T-helper 17 cell (primary cell): ENCODE measurements around the gene FNDC1. TPM values are rescaled to one million over a fixed set of nuclear protein-coding genes. Genes with fewer than 3 reads are reported as not detected.
"Not testable (repeated sequence)": the region's sequence is repeated elsewhere in the genome, so short reads cannot be mapped to it uniquely, and the experiment has no call there.

Source experiments
- ATAC-seq: fragments of 150-1000 bp; cut with Tn5 transposase; 2 replicates; pipeline ENCODE4 v1.10.0; 2021; ENCODE audit warnings: mild to moderate bottlenecking, moderate library complexity
- DNase-seq, 3 donors: peaks; one replicate each; pipeline versions ENCODE4 v3.0.0 to v3.0.0-alpha.2; 2020 to 2021
- H3K9me3 ChIP-seq: one replicate; pipeline ENCODE4 v1.7.0; 2013; ENCODE audit warnings: low read length, mild to moderate bottlenecking; ENCODE audit not compliant: control insufficient read depth, poor library complexity, severe bottlenecking
- H3K27ac Mint-ChIP-seq: one replicate; pipeline ENCODE4 v1.8.0; 2022; ENCODE audit warnings: mild to moderate bottlenecking, moderate library complexity, mixed read lengths
- H3K27me3 Mint-ChIP-seq: one replicate; pipeline ENCODE4 v1.8.0; 2022; ENCODE audit warnings: mixed read lengths
- H3K36me3 Mint-ChIP-seq: one replicate; pipeline ENCODE4 v1.8.0; 2022; ENCODE audit warnings: low read depth, mixed read lengths
- H3K4me1 Mint-ChIP-seq: one replicate; pipeline ENCODE4 v1.8.0; 2022; ENCODE audit warnings: mild to moderate bottlenecking, mixed read lengths
- H3K4me3 Mint-ChIP-seq: one replicate; pipeline ENCODE4 v1.8.0; 2022; ENCODE audit warnings: mild to moderate bottlenecking, moderate library complexity, mixed read lengths
- total RNA-seq, 4 donors: library from RNA in 2 of 4; stranded (reverse) in 2 of 4; gene quantifications; one replicate each; pipeline ENCODE4 v1.2.3 and lab custom pipeline; 2022 to 2026

Gene FNDC1
- total RNA-seq, 2 donors from 2014 or later, result not detected

GRCh38 chr6:159257846-159258245, 88.6 kb downstream of the FNDC1 start:
- no peaks in the 10 kb centered on the region for H3K4me1 Mint-ChIP-seq
- H3K36me3 Mint-ChIP-seq, result no peaks in the 10 kb centered on the region
- H3K27me3 Mint-ChIP-seq, result peaks cover 22% of the 10 kb centered on the region
- no peak overlapping the region for H3K27ac Mint-ChIP-seq
- H3K9me3 ChIP-seq, result no peaks in the 10 kb centered on the region
- no peak overlapping the region for H3K4me3 Mint-ChIP-seq
- DNase-seq (no peak), ATAC-seq (no peak)

GRCh38 chr6:159259441-159260125, 90.4 kb downstream of the FNDC1 start:
- H3K9me3 ChIP-seq, result no peaks in the 10 kb centered on the region
- H3K27ac Mint-ChIP-seq, result no peak overlapping the region
- ATAC-seq, result no peak
- no peaks in the 10 kb centered on the region for H3K36me3 Mint-ChIP-seq
- H3K4me1 Mint-ChIP-seq, result no peaks in the 10 kb centered on the region
- peaks cover 25% of the 10 kb centered on the region for H3K27me3 Mint-ChIP-seq
- no peak overlapping the region for H3K4me3 Mint-ChIP-seq
- no peak for DNase-seq

- Mint-ChIP-seq H3K4me1 (no peaks in the 10 kb centered on the region), H3K27ac (no peak overlapping the region), H3K36me3 (no peaks in the 10 kb centered on the region), H3K4me3 (no peak overlapping the region), H3K27me3 (peaks cover 25% of the 10 kb centered on the region)
- ATAC-seq (no peak), DNase-seq (no peak)
- H3K9me3 ChIP-seq, result no peaks in the 10 kb centered on the region
Measured at GRCh38 chr6:159260208-159260607, 91.0 kb downstream of the FNDC1 start.

GRCh38 chr6:159261995-159262394, 92.8 kb downstream of the FNDC1 start:
- H3K27me3 Mint-ChIP-seq, result peaks cover 18% of the 10 kb centered on the region
- no peaks in the 10 kb centered on the region for H3K9me3 ChIP-seq
- ATAC-seq, result no peak
- H3K4me3 Mint-ChIP-seq, result no peak overlapping the region
- no peak overlapping the region for H3K27ac Mint-ChIP-seq
- no peaks in the 10 kb centered on the region for H3K36me3 Mint-ChIP-seq
- H3K4me1 Mint-ChIP-seq, result no peaks in the 10 kb centered on the region
- DNase-seq, result no peak

- ATAC-seq, result no peak
- peaks cover 18% of the 10 kb centered on the region for H3K27me3 Mint-ChIP-seq
Measured at GRCh38 chr6:159262586-159262985, 93.4 kb downstream of the FNDC1 start.

GRCh38 chr6:159267165-159267564, 98.0 kb downstream of the FNDC1 start:
- DNase-seq (no peak), ATAC-seq (no peak)
- Mint-ChIP-seq H3K4me3 (no peak overlapping the region), H3K36me3 (no peaks in the 10 kb centered on the region), H3K4me1 (no peaks in the 10 kb centered on the region), H3K27me3 (peaks cover 7% of the 10 kb centered on the region), H3K27ac (no peak overlapping the region)
- no peaks in the 10 kb centered on the region for H3K9me3 ChIP-seq

More at GRCh38 chr6:159262586-159262985, 93.4 kb downstream of the FNDC1 start:
- no peak overlapping the region for H3K4me3 Mint-ChIP-seq
- H3K36me3 Mint-ChIP-seq, result no peaks in the 10 kb centered on the region
- no peaks in the 10 kb centered on the region for H3K4me1 Mint-ChIP-seq
- no peaks in the 10 kb centered on the region for H3K9me3 ChIP-seq
- no peak for DNase-seq
- H3K27ac Mint-ChIP-seq, result no peak overlapping the region

GRCh38 chr6:159268511-159268910, 99.3 kb downstream of the FNDC1 start:
- Mint-ChIP-seq H3K4me1 (peaks cover 2% of the 10 kb centered on the region), H3K27me3 (no peaks in the 10 kb centered on the region), H3K36me3 (no peaks in the 10 kb centered on the region), H3K27ac (no peak overlapping the region), H3K4me3 (no peak overlapping the region)
- no peaks in the 10 kb centered on the region for H3K9me3 ChIP-seq
- no peak for ATAC-seq
- DNase-seq, result no peak

- DNase-seq (no peak), ATAC-seq (no peak)
- Mint-ChIP-seq H3K36me3 (peaks cover 3% of the 10 kb centered on the region), H3K4me3 (no peak overlapping the region), H3K4me1 (peaks cover 7% of the 10 kb centered on the region), H3K27me3 (peaks cover 11% of the 10 kb centered on the region), H3K27ac (no peak overlapping the region)
- no peaks in the 10 kb centered on the region for H3K9me3 ChIP-seq
Measured at GRCh38 chr6:159271257-159271656, 102.1 kb downstream of the FNDC1 start.

GRCh38 chr6:159278626-159279025, 109.4 kb downstream of the FNDC1 start:
- Mint-ChIP-seq H3K4me1 (peaks cover 5% of the 10 kb centered on the region), H3K27me3 (peaks cover 36% of the 10 kb centered on the region), H3K27ac (no peak overlapping the region), H3K36me3 (peaks cover 3% of the 10 kb centered on the region), H3K4me3 (no peak overlapping the region)
- no peak for DNase-seq
- H3K9me3 ChIP-seq, result no peaks in the 10 kb centered on the region
- ATAC-seq, result no peak

GRCh38 chr6:159279790-159280277, 110.6 kb downstream of the FNDC1 start:
- Mint-ChIP-seq H3K27ac (no peak overlapping the region), H3K4me3 (no peak overlapping the region), H3K36me3 (peaks cover 3% of the 10 kb centered on the region), H3K27me3 (peaks cover 36% of the 10 kb centered on the region), H3K4me1 (peaks cover 5% of the 10 kb centered on the region)
- ATAC-seq, result no peak
- H3K9me3 ChIP-seq, result no peaks in the 10 kb centered on the region
- DNase-seq, result no peak

- Mint-ChIP-seq H3K36me3 (no peaks in the 10 kb centered on the region), H3K4me1 (no peaks in the 10 kb centered on the region), H3K27me3 (peaks cover 19% of the 10 kb centered on the region), H3K4me3 (no peak overlapping the region), H3K27ac (no peak overlapping the region)
- no peak for DNase-seq
- no peaks in the 10 kb centered on the region for H3K9me3 ChIP-seq
- ATAC-seq, result no peak
Measured at GRCh38 chr6:159282421-159282820, 113.2 kb downstream of the FNDC1 start.

GRCh38 chr6:159284661-159285060, 115.5 kb downstream of the FNDC1 start:
- H3K4me1 Mint-ChIP-seq, H3K9me3 ChIP-seq, H3K36me3 Mint-ChIP-seq, ATAC-seq, H3K27ac Mint-ChIP-seq, H3K4me3 Mint-ChIP-seq, DNase-seq: not testable (repeated sequence)
- H3K27me3 Mint-ChIP-seq, result peaks cover 13% of the 10 kb centered on the region

GRCh38 chr6:159298840-159299239, 129.6 kb downstream of the FNDC1 start:
- DNase-seq, result no peak
- Mint-ChIP-seq H3K4me3 (no peak overlapping the region), H3K36me3 (peaks cover 3% of the 10 kb centered on the region), H3K27ac (no peak overlapping the region), H3K4me1 (no peaks in the 10 kb centered on the region), H3K27me3 (peaks cover 49% of the 10 kb centered on the region)
- H3K9me3 ChIP-seq, result no peaks in the 10 kb centered on the region
- no peak for ATAC-seq

- no peak for ATAC-seq
- no peaks in the 10 kb centered on the region for H3K9me3 ChIP-seq
- DNase-seq, result no peak
- Mint-ChIP-seq H3K27me3 (peaks cover 54% of the 10 kb centered on the region), H3K4me3 (no peak overlapping the region), H3K4me1 (no peaks in the 10 kb centered on the region), H3K27ac (no peak overlapping the region), H3K36me3 (peaks cover 3% of the 10 kb centered on the region)
Measured at GRCh38 chr6:159299566-159299965, 130.4 kb downstream of the FNDC1 start.
